ENCODE measurements around the gene CPNE1.

Gene CPNE1

DNA sequence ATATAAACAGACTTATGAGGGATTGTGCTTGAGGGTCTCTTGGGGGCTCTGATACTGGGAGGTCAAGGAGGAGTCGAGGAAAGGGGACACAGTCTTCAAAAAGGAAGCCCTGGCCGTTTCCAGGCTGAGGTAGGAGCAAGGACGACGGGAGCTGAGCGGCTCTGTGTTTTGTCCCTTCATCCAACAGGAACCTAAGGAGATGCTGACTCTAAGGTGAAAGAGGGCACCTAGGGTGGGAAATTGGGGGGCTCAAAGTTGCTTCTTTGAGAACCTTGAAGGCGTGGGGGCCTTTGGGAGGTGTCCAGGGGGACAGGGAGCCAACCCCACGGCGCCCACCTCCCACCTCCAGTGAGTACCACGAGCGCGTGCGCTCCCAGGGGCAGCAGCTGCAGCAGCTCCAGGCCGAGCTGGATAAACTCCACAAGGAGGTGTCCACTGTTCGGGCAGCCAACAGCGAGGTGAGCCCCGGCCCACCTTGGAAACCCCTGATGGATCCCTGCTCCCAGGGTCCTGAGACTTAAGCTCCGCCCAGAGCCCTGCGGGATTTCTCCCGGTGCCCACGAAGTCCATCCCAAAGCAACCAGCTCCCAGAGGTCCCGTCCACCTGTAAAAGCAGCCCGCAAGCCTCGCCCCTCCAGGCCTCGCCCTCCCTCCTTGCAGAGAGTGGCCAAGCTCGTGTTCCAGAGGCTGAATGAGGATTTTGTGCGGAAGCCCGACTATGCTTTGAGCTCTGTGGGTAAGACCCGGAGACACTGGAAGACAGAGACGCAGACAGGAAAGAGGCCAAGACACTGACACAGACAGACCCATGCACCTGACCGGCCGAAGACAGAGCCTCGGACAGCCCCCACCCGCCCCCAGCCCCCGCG, 46.2 kb downstream of the CPNE1 start:
- DNase-seq, result peak; percentile 15

DNA sequence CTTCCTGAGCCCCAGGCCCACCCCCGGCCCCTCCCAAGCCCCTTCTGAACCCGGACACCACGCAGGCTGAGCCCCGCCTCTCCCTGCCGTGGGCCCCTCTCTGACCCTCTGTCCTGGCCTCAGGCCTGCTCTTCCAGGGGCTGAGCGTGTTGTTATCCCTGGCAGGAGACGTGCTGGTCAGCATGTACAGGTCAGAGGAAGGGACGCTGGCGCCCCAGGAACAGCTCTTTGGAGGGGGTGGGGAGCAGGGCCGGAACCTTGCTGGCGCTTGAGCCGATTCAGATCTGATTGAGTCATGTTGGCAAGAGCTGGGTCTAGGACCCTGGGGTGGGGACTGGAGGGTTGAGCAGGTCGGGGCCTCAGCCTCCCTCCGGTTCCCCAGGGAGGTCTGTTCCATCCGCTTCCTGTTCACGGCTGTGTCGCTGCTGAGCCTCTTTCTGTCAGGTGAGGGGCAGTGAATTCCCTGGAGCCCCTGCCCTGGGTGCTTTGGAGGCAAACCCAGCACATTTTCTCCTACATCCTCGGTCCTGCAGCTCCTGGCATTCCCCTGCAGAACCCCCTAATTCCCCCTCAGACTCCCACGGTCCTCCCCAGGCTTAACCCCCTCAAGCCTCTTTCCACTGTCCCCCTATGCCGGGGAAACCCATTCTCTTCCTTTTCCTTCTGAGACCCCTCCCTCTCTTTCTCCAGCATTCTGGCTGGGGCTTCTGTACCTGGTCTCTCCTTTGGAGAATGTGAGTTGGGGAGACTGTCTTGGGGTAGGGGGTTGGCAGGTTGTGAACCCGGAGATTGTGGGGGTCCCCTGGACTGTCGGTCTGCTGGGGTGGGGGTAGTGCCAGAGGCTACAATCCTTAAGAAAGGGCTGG, 47.1 kb downstream of the CPNE1 start:
- DNase-seq, result peak; percentile 65

DNA sequence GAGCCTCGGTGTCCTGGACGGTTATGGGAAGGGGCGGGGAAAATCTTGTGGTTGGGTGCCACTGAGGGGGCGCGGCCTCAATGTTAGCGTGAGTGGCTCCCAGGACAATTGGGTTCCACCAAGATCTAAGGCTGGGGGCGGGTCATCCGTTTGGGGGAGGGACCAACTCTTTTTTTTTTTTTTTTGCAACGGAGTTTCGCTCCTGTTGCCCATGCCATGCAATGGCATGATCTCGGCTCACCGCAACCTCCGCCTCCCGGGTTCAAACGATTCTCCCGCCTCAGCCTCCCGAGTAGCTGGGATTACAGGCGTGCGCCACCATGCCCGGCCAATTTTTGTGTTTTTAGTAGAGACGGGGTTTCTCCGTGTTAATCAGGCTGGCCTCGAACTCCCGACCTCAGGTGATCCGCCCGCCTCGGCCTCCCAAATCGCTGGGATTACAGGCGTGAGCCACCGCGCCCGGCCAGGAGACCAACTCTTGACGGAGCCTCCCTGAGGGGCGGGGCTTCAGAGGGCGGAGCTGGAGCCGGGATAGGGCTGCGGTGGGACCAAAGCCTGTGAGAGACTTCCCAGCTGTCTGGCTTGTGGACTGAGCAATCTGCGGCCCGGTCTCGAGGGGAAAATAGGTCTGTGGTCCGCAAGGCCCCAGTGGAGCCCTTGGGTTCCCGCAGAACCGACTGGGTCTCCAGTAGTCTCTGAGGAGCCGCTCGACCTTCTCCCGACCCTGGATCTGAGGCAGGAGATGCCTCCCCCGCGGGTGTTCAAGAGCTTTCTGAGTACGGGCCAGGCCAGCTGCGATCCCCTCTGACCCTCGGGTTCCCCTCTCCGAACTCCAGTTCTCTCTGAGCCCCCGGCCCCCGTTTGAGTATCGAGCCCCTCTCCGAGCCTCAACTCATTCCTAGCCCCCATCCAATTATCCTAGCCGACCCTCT, 48.0 kb downstream of the CPNE1 start:
- DNase-seq, result peak; percentile 100

DNA sequence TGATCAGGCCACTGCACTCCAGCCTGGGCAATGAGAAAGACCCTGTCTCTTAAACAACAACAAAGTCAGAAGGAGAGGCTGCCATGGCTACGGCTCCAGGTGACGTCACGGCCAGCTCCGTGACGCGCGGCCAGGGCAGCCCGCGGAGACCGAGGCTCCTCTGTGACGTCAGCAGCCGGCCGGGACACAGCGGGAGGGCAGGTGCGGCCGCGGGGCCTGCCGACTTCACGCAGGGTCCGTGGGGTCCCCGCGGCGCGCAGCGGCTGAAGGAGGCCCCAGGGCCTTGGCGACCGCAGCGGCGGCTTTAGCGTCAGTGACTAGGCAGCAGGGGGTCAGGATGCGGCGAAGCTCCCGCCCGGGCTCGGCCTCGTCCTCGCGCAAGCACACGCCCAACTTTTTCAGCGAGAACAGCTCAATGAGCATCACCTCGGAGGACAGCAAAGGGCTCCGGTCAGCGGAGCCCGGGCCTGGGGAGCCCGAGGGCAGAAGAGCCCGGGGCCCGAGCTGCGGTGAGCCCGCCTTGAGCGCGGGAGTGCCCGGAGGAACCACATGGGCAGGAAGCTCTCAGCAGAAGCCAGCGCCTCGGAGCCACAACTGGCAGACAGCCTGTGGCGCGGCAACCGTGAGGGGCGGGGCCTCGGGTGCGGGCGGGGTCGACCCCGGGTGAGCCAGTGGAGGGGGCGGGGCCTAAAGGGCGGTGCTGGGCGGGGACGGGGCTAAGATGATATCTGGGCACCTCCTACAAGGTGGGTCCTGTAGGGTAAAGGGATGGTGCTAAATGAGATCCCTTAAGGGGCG, 48.8 kb downstream of the CPNE1 start, which contains the start of gene SPAG4:
SPAG4 (plus strand) TSS at position 163 of the 798 bp plus-strand sequence; CDS start at position 338, 175 bp downstream.
- peak; percentile 70 for DNase-seq

DNA sequence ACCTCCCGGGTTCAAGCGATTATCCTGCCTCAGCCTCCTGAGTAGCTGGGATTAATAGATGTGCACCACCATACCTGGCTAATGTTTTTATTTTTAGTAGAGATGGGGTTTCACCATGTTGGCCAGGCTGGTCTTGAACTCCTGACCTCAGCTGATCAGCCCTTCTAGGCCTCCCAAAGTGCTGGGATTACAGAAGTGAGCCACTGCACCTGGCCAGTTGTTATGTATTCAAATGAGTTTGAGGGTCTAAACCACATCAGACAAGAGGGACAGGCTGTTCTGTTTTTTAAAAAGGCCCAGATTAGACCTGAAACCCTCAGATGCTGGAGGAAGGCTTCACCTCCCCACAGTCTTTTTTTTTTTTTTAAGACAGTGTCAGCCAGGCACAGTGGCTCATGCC, 53.2 kb downstream of the CPNE1 start:
- DNase-seq, result no peak

DNA sequence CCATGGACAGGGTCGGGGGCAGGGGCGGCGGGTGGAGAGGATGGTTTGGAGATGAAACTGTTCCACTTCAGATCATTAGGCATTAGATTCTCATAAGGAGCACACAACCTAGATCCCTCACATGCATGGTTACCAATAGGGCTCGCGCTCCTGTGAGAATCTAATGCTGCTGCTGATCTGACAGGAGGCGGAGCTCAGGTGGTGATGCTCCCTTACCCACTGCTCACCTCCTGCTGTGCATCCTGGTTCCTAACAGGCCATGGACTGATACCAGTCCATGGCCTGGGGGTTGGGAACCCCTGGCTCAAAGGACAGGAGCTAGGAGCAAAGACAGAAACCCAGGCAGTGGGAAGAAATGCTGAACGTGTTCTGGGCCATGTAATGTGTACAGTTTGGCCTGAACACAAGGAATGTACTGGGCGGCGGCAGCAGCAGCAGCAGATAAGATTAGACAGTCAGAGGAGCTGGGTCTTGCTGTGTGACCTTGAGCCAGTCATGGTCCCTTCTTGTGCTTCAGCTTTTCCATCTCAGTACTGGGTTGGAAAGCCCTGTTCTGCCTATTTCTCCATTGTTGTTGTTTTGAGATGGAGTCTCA, 53.8 kb downstream of the CPNE1 start:
- DNase-seq, result peak; percentile 73

DNA sequence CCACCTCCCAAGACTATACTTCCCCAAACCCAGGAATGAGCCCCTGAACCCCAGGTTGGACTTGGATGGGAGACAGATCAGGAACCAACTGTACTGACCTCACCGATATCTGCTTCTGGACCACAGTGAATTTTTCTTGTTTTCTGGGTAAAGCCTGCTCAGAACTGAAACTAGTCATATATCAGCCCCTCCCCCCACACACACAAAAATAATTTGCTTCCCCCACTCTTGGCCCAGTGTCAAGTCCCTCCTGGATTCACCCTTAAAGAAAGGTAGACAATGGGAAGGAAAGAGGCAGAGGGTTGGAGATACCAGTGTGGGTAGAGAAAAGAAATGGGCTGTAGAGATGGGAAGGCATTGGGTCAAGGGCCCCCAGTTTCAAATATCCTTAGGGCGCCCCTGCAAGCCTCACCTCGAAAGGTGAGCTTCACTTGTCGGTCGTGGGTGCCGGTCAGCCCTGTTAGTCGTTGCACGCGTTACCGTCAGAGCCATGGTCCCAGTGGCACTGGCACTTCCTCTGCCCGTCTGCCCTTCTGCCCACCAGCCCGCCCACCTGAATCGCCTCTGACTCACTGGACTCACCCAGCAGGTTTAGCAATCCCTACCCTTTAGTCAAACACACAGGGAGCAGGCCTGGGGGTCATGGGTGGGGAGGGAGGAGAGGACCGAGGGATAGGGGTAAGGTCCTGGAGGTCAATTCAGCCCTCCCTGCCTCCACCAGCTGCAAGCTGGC, 57.5 kb downstream of the CPNE1 start:
- no peak for DNase-seq

DNA sequence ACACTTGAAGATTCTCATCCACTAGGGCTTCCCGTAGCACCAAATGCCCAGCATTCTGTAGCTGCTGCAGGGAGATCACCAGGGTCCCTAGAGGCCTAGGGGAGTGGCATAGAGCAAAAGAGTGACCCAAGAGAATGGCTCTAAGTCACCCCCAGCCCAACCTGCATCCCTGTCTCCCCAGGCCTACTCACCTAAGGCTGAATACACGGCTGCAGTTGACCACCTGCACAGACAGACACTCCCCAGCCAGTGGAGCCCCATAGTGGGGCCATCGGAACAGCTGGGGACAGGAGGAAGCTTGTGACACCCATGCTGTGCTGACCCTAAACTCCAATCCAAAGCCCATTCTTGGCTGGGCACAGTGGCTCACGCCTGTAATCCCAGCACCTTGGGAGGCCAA, 58.6 kb downstream of the CPNE1 start:
- no peak for DNase-seq

DNA sequence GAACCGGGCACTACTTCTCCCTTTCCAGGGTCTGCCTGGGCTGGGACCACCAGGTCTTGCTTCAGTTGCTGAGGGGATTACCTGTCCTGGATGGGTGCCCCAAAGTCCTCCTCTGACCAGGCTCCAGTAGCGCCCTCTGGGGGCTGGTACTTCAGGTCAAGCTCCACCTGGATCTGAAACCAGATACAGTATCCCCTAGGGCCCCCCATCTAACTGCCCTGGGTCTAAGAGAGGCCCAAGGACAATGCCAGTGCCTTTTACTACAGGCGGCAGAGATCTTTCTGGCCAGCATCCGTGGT, 60.3 kb downstream of the CPNE1 start:
- peak; percentile 18 for DNase-seq

DNA sequence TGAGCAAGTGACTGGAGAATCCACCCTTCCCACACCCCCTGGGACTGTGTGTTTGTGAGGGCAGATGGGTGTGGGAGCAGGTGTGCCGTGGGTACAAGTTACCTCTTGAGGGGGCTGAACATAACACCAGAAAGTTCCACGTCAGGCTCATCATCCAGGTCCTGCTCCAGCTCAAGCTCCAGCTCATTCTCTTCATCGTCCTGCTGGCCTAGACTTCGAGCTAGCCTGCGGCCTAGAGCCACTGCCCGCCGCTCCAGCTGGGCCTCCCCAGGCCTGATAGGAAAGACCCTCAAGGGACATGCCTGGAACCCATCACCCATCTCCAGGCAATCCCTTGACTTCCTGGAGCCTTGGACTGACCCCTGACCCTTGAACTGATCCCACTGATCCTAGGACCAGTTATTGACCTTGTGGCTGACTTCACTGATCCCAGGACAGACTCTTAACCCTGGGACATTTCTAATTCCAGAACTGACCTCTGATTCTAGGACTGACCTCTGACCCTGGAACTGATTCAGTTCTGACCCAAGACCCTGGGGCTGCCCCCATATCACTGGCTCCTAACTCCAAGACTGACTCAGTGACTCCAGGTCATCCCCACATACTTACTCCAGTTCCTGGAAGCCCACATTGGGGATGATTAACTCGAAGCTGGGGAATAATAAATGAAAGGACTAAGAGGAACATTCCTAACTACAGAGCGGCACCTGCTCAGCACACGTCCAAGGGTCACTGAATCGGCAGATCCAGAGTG, 60.8 kb downstream of the CPNE1 start:
- DNase-seq, result no peak

DNA sequence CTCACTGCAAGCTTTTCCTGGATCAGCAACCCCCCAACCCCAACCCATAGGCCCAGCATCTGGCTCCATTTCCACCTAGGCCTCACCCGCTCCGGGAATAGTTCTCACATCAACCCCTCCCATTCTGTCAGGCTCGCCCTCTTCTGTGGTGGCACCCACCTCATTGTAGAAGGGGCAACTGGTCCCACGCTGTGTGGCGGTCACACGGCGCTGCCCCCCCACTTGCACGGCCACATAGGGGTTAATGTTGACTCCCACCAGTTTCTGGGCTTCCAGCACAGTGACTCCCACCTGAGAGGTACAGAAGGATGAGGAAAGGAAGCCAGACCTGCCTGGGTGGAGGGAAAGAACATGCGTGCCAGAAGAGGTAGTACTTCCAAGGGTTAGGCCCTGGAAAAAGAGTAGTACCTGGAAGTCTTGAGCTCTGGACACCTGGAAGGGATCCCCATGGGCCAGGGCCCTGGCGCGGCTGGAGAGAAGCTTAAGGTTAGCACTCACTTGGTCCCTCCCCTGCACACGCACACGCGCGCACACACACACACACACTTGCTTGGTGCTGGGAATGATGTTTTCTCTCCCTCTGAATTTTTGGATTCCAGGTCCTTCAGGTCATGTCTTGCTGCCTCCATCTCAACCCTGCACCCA, 61.7 kb downstream of the CPNE1 start:
- no peak for DNase-seq

DNA sequence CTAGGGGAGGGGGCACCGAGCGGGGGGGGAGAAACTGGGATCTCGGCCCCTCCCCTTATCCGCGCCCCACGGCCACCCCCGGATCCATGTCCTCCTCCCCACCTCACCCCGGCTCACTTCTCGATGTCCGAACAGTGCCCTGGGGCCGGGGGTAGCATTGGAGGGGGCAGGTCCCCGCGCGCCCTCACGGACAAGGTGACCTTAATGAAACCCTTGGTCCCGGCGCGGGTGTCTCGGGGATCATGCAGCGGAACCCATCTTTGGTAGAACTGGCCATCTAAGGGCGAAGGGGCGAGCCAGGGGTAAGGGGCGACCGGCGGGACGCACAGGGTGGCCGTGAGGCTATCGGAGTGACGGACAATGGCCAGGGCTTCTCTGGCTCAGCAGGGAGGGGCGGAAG, 62.7 kb downstream of the CPNE1 start:
- no peak for DNase-seq

DNA sequence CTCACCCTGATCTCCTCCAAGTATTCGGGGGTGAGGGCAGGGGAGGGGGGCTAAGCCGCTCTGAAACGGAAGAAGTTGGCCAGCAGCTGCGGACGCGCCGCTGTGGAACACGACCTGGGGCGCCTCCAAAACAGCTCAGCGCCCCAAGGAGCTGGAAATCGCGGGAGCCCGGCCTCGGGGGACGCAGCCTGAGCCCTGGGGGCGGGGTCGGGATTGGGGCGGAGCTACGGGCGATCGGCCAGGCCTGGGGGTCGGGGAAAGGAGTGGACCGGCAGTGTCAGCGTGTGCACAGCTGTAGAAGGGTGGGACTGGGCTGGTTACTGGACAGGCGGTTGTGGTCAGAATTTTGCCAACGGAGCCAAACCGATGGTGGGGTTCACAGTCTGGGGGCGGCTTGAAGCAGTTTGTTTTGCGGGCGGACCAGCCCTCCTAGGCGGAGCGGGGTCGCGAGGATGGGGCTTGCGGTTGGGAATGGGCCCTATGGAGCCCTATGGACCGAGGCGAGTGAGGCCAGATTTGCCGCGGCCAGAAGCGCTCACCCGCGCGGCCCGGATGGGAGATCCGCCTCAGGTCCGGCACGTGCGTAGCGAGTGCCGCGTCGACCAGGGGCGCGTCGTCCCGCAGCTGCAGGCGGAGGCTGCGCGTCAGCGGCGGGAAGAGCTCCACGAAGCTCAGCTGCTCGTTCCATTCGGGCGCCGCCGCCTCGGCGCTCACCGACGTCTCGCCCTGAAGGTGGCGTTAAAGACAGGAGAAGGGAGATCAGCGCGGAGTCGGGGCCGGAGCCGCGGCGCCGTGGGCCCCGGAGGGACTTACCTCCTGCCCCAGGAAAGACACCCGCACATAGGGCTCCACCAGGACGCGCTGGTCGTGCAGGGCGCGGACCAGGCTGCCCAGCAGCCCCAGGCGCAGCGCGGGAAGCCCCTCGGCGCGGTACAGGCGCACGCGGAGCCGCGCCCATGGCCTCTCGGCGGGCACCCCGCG, 63.4 kb downstream of the CPNE1 start:
- DNase-seq, result peak; percentile 75

DNA sequence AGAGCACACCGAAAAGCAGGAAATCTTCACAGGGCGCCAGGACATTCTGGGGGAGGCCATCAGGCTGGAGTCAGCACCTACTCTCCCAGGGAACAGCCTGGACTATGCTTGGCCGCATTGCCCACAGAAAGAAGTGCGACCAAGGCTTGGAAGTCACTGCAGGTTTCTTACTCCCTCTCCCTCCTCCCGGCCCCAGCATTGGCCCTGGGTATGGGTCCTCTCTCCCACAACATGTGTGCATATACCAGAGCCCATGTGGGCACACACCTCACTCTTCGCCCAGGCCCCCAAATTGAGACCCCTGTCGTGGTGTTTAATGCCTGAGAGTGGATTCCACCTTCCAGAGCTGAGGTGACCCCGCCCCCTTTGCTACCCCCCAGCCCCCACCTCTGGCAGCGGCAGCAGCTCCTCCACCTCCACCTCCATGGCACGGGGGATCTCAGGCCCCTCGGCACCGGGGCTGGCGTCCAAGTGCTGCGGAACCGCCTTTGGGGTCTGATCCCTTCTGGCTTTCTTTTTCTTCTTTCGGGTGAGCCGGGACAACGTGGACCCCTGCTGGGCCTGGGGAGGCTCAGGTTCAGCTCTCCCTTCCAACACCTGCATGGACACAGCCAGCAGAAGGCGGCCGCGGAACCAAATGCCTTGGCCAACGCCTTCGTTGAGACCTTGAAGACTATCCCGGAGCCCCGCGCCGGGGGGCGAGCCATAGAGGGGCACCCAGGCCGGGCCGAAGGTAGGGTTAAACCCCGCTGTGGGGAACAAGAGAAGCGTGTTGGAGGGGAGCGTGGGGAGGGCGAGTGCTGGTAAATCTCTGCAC, 64.3 kb downstream of the CPNE1 start:
- no peak for DNase-seq

DNA sequence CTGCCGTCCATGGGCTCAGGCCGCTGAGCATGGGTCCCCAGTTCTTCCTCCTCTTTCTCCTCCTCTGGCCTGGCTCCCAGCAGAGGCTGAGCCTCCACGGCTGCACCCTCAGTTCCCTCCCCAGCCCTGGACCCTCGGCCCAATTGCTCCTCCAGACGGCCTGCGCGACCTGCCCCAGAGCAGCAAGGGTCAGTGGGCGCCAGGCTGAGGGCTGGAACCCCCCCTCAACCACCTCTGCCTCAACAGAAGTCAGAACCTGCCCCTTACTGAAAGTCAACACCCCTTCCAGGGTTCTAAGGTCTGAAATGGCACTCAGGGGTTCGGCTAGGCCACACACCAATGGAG, 65.0 kb downstream of the CPNE1 start:
- DNase-seq, result no peak

DNA sequence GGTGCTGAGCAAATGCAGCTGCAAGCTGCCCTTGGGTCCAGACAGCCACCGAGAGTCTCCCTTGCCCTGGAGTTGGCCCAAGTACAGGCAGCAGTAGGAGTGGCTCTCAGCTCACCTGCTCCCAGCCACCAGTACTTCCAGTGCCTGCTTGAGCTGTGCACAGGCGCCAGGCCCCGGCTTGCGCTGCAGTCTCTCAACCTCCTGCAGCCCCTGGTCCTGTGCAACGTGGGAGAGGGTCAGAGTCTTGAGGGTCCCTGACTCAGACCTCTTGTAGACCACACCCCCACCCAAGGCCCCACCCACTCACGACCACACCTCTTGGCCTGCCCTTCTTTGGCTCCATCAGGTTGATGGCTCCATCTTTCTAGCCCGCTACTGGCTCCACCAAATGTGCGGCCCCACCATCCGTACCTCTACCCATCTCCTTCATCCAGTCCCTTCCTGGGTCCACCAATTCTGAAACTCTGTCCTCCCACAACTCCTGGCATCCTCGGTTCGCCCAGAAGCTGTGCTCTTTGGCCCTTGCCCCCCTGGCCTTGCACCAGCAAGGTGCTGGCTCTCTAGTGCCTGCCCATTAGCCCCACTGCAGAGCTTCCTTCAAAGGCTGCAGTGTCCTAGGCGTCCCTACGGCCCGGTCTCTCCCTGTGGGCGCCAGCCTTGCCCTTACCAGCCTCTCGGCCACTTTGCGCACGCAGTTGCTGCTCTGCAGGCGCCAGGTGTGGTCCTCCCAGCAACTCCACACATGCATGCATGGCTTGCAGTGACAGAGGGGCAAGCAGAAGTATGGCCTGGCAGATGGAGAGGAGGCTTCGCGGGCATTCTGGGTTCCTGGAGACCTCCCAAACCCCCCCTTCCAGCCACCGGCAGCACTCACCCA, 65.6 kb downstream of the CPNE1 start:
- DNase-seq, result no peak

DNA sequence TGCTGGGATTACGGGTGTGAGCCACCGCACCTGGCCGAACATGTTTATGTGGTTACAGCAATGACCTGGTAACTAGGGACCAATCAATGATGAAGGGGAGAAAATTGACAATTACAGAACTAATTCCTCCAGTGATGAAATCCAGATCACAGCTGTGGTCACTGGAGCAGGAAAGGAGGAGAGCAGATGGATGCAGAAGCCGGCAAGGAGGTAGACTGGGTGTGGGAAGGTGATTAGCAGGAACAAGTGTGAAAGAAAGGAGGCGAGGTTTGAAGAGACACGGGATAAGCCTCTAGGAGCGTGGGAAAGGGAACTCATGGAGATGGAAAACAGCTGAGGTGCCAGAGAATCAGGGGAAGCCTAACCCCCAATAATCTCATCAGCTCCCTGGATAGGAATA, 66.2 kb downstream of the CPNE1 start:
- no peak for DNase-seq
